ENCODE results near the gene BBS9.
"Not testable (repeated sequence)": the region's sequence is repeated elsewhere in the genome, so short reads cannot be mapped to it uniquely, and the experiment has no call there.

DNA sequence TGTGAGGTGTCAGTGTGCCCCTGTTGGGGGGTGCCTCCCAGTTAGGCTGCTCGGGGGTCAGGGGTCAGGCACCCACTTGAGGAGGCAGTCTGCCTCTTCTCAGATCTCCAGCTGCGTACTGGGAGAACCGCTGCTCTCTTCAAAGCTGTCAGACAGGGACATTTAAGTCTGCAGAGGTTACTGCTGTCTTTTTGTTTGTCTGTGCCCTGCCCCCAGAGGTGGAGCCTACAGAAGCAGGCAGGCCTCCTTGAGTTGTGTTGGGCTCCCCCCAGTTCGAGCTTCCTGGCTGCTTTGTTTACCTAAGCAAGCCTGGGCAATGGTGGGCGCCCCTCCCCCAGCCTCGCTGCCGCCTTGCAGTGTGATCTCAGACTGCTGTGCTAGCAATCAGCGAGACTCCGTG, 397.6 kb downstream of the BBS9 start:
- not testable (repeated sequence) for TF ChIP-seq CTCF (IDR thresholded peaks at IDR 0.05); POLR2A (IDR thresholded peaks at IDR 0.05); POLR2AphosphoS5 (IDR thresholded peaks at IDR 0.05; ENCODE audit: insufficient read depth in 1 of 2, low read depth in 1 of 2)
